ENCODE results near the gene HDAC5.
"Not testable (repeated sequence)": the region's sequence is repeated elsewhere in the genome, so short reads cannot be mapped to it uniquely, and the experiment has no call there.

HDAC5 gene

GRCh38 chr17:44144966-44145739 lies 21.7 kb upstream of the HDAC5 start:
- no peak overlapping the region for H3K9ac ChIP-seq (ENCODE audit: insufficient read length, low read depth)
- DNase-seq (ENCODE audit: low read depth, low spot score) = no peak

GRCh38 chr17:44143921-44144320 lies 20.5 kb upstream of the HDAC5 start:
- H3K36me3 ChIP-seq (ENCODE audit: insufficient read depth, insufficient read length, low read length) = peaks cover 39% of the 10 kb centered on the region
- H3K4me1 ChIP-seq (ENCODE audit: insufficient read depth, insufficient read length); DNase-seq (ENCODE audit: low read depth, low spot score); H3K4me3 ChIP-seq (ENCODE audit: insufficient read length, low read depth); H3K27me3 ChIP-seq (ENCODE audit: insufficient read depth, insufficient read length); H3K9ac ChIP-seq (ENCODE audit: insufficient read length, low read depth); H3K9me3 ChIP-seq (ENCODE audit: insufficient read depth, low read length): not testable (repeated sequence)

More at GRCh38 chr17:44144966-44145739, 21.7 kb upstream of the HDAC5 start:
- Histone ChIP-seq H3K4me1 (ENCODE audit: insufficient read depth, insufficient read length) (no peaks in the 10 kb centered on the region), H3K4me3 (ENCODE audit: insufficient read length, low read depth) (no peak overlapping the region), H3K27me3 (ENCODE audit: insufficient read depth, insufficient read length) (no peaks in the 10 kb centered on the region), H3K9me3 (ENCODE audit: insufficient read depth, low read length) (no peaks in the 10 kb centered on the region), H3K36me3 (ENCODE audit: insufficient read depth, insufficient read length, low read length) (peaks cover 50% of the 10 kb centered on the region)
- TF ChIP-seq SUZ12 (IDR thresholded peaks at IDR 0.05; ENCODE audit: extremely low read depth, insufficient read depth, insufficient read length) = no peak
- TF ChIP-seq ZNF274 (IDR thresholded peaks at IDR 0.05; ENCODE audit: low read depth, low read length) = no peak
- no peak for TF ChIP-seq YY1 (IDR thresholded peaks at IDR 0.05; ENCODE audit: insufficient read depth, insufficient read length)

- peak overlapping the region; percentile 66 for H3K9ac ChIP-seq (ENCODE audit: insufficient read length, low read depth)
- peaks cover 13% of the 10 kb centered on the region for H3K4me1 ChIP-seq (ENCODE audit: insufficient read depth, insufficient read length)
- H3K9me3 ChIP-seq (ENCODE audit: insufficient read depth, low read length) = no peaks in the 10 kb centered on the region
- H3K27me3 ChIP-seq (ENCODE audit: insufficient read depth, insufficient read length) = no peaks in the 10 kb centered on the region
- TF ChIP-seq SUZ12 (IDR thresholded peaks at IDR 0.05; ENCODE audit: extremely low read depth, insufficient read depth, insufficient read length) (no peak), ZNF274 (IDR thresholded peaks at IDR 0.05; ENCODE audit: low read depth, low read length) (no peak), YY1 (IDR thresholded peaks at IDR 0.05; ENCODE audit: insufficient read depth, insufficient read length) (no peak)
- peak overlapping the region; percentile 19 for H3K4me3 ChIP-seq (ENCODE audit: insufficient read length, low read depth)
- DNase-seq (ENCODE audit: low read depth, low spot score) = peak; percentile 47
- no peaks in the 10 kb centered on the region for H3K36me3 ChIP-seq (ENCODE audit: insufficient read depth, insufficient read length, low read length)
Observed at GRCh38 chr17:44137891-44138709, 14.7 kb upstream of the HDAC5 start.

GRCh38 chr17:44134752-44135568 lies 11.5 kb upstream of the HDAC5 start:
- H3K9ac ChIP-seq (ENCODE audit: insufficient read length, low read depth) = no peak overlapping the region
- no peak for DNase-seq (ENCODE audit: low read depth, low spot score)
- H3K27me3 ChIP-seq (ENCODE audit: insufficient read depth, insufficient read length) = no peaks in the 10 kb centered on the region
- H3K9me3 ChIP-seq (ENCODE audit: insufficient read depth, low read length) = no peaks in the 10 kb centered on the region
- peaks cover 13% of the 10 kb centered on the region for H3K4me1 ChIP-seq (ENCODE audit: insufficient read depth, insufficient read length)
- H3K4me3 ChIP-seq (ENCODE audit: insufficient read length, low read depth) = no peak overlapping the region
- no peaks in the 10 kb centered on the region for H3K36me3 ChIP-seq (ENCODE audit: insufficient read depth, insufficient read length, low read length)
- TF ChIP-seq SUZ12 (IDR thresholded peaks at IDR 0.05; ENCODE audit: extremely low read depth, insufficient read depth, insufficient read length) = no peak
- TF ChIP-seq YY1 (IDR thresholded peaks at IDR 0.05; ENCODE audit: insufficient read depth, insufficient read length) = no peak
- no peak for TF ChIP-seq ZNF274 (IDR thresholded peaks at IDR 0.05; ENCODE audit: low read depth, low read length)

GRCh38 chr17:44133918-44134476 lies 10.6 kb upstream of the HDAC5 start:
- no peak overlapping the region for H3K4me3 ChIP-seq (ENCODE audit: insufficient read length, low read depth)
- H3K9me3 ChIP-seq (ENCODE audit: insufficient read depth, low read length) = no peaks in the 10 kb centered on the region
- H3K27me3 ChIP-seq (ENCODE audit: insufficient read depth, insufficient read length) = no peaks in the 10 kb centered on the region
- no peak for DNase-seq (ENCODE audit: low read depth, low spot score)
- no peak overlapping the region for H3K9ac ChIP-seq (ENCODE audit: insufficient read length, low read depth)
- peaks cover 13% of the 10 kb centered on the region for H3K4me1 ChIP-seq (ENCODE audit: insufficient read depth, insufficient read length)
- H3K36me3 ChIP-seq (ENCODE audit: insufficient read depth, insufficient read length, low read length) = no peaks in the 10 kb centered on the region
- TF ChIP-seq YY1 (IDR thresholded peaks at IDR 0.05; ENCODE audit: insufficient read depth, insufficient read length) (no peak), ZNF274 (IDR thresholded peaks at IDR 0.05; ENCODE audit: low read depth, low read length) (no peak), SUZ12 (IDR thresholded peaks at IDR 0.05; ENCODE audit: extremely low read depth, insufficient read depth, insufficient read length) (no peak)

- no peak for TF ChIP-seq YY1 (IDR thresholded peaks at IDR 0.05; ENCODE audit: insufficient read depth, insufficient read length)
- no peak for TF ChIP-seq ZNF274 (IDR thresholded peaks at IDR 0.05; ENCODE audit: low read depth, low read length)
- TF ChIP-seq SUZ12 (IDR thresholded peaks at IDR 0.05; ENCODE audit: extremely low read depth, insufficient read depth, insufficient read length) = no peak
- Histone ChIP-seq H3K4me1 (ENCODE audit: insufficient read depth, insufficient read length) (no peaks in the 10 kb centered on the region), H3K36me3 (ENCODE audit: insufficient read depth, insufficient read length, low read length) (no peaks in the 10 kb centered on the region), H3K4me3 (ENCODE audit: insufficient read length, low read depth) (no peak overlapping the region), H3K9me3 (ENCODE audit: insufficient read depth, low read length) (no peaks in the 10 kb centered on the region), H3K27me3 (ENCODE audit: insufficient read depth, insufficient read length) (no peaks in the 10 kb centered on the region), H3K9ac (ENCODE audit: insufficient read length, low read depth) (no peak overlapping the region)
- DNase-seq (ENCODE audit: low read depth, low spot score) = no peak
Observed at GRCh38 chr17:44132275-44132821, 8.9 kb upstream of the HDAC5 start.

GRCh38 chr17:44131372-44131771 lies 7.9 kb upstream of the HDAC5 start:
- not testable (repeated sequence) for H3K9ac ChIP-seq (ENCODE audit: insufficient read length, low read depth); H3K27me3 ChIP-seq (ENCODE audit: insufficient read depth, insufficient read length); H3K4me1 ChIP-seq (ENCODE audit: insufficient read depth, insufficient read length); H3K4me3 ChIP-seq (ENCODE audit: insufficient read length, low read depth); DNase-seq (ENCODE audit: low read depth, low spot score); H3K36me3 ChIP-seq (ENCODE audit: insufficient read depth, insufficient read length, low read length); H3K9me3 ChIP-seq (ENCODE audit: insufficient read depth, low read length)
